Endometrial microvascular endothelial cells (primary cell): ENCODE data around the gene IDH3G. TPM values are rescaled to one million over a fixed set of nuclear protein-coding genes. Genes with fewer than 3 reads are reported as not detected.

Source experiments
- in situ Hi-C: cut with HindIII; loops from 2 replicates; pipeline ENCODE4 v1.10.0; 2017; ENCODE audit warnings: low sequenced_read_pairs, low pct_unique_long_range_greater_than_20kb; ENCODE audit errors: inconsistent ontology term
- total RNA-seq: library from RNA; depleted of rRNA; stranded (reverse); fragments of >200 nt; gene quantifications from one replicate; pipeline ENCODE4 v1.2.3, GENCODE V29; 2015; ENCODE audit errors: inconsistent ontology term

Gene IDH3G
- total RNA-seq: 77.5 TPM

- in situ Hi-C loops: no loop called here
Observed at GRCh38 chrX:153794018-153794896, at the start of gene IDH3G, which contains the start of gene SSR4. TSS of gene IDH3G (minus strand) at chrX:153794375. CDS start at chrX:153794326, 49 bp downstream. TSS of gene SSR4 (plus strand) at chrX:153794668. CDS start at chrX:153794688, 20 bp downstream.

GRCh38 chrX:153836921-153837320 is 42.7 kb upstream of the IDH3G start:
- in situ Hi-C loops: no loop called here

- in situ Hi-C loops: no loop called here
Observed at GRCh38 chrX:153832728-153833127, 38.6 kb upstream of the IDH3G start.

- in situ Hi-C loops: no loop called here
Observed at GRCh38 chrX:153831429-153832150, 37.4 kb upstream of the IDH3G start.

- in situ Hi-C loops: no loop called here
Observed at GRCh38 chrX:153830640-153831428, 36.7 kb upstream of the IDH3G start.

- in situ Hi-C loops: no loop called here
Observed at GRCh38 chrX:153829799-153830639, 35.8 kb upstream of the IDH3G start, which contains the start of gene PDZD4. TSS of gene PDZD4 (minus strand) at chrX:153830544. CDS start at chrX:153830298, 246 bp downstream.

GRCh38 chrX:153829549-153829798 is 35.3 kb upstream of the IDH3G start:
- in situ Hi-C loops: no loop called here

GRCh38 chrX:153828723-153829548 is 34.8 kb upstream of the IDH3G start:
- in situ Hi-C loops: no loop called here

GRCh38 chrX:153828308-153828707 is 34.1 kb upstream of the IDH3G start:
- in situ Hi-C loops: no loop called here

GRCh38 chrX:153827903-153828302 is 33.7 kb upstream of the IDH3G start:
- in situ Hi-C loops: no loop called here

GRCh38 chrX:153827016-153827415 is 32.8 kb upstream of the IDH3G start:
- in situ Hi-C loops: no loop called here

- in situ Hi-C loops: no loop called here
Observed at GRCh38 chrX:153825042-153825441, 30.9 kb upstream of the IDH3G start.

- in situ Hi-C loops: no loop called here
Observed at GRCh38 chrX:153824348-153824747, 30.2 kb upstream of the IDH3G start.

- in situ Hi-C loops: no loop called here
Observed at GRCh38 chrX:153821066-153821465, 26.9 kb upstream of the IDH3G start.

GRCh38 chrX:153820601-153821000 is 26.4 kb upstream of the IDH3G start:
- in situ Hi-C loops: no loop called here

GRCh38 chrX:153819384-153820040 is 25.3 kb upstream of the IDH3G start:
- in situ Hi-C loops: no loop called here
